GM21529 (cell line): ENCODE measurements around the gene GNL2.

Experiments used
- ATAC-seq: cut with Tn5 transposase; IDR thresholded peaks from one replicate; pipeline ENCODE4 v1.9.1; 2021; ENCODE audit not compliant: unreplicated experiment

Gene GNL2

DNA sequence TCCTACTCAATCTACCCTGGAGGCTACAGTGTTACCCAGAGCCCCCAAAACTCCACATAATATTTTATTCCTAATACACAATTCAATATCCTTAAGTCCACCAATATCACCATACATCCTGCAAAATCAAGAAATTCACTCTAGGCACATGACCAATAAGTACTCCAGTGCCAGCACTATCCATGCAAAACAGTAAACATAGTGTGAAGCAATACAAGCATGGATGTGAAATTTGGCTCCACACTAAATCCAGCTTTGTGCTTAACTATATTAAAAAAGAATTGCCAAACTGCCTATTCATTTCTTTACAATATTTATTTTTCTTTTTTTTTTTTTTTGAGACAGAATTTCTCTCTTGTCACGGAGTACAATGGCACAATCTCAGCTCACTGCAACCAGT lies 78.2 kb downstream of the GNL2 start:
- no peak for ATAC-seq
